ENCODE measurements around the gene PLPP3. TPM values are rescaled to one million over a fixed set of nuclear protein-coding genes. Genes with fewer than 3 reads are reported as not detected.

PLPP3 gene
- total and polyA plus RNA-seq, 2 experiments from 2014 or later: 41.9 to 61.9 TPM

DNA sequence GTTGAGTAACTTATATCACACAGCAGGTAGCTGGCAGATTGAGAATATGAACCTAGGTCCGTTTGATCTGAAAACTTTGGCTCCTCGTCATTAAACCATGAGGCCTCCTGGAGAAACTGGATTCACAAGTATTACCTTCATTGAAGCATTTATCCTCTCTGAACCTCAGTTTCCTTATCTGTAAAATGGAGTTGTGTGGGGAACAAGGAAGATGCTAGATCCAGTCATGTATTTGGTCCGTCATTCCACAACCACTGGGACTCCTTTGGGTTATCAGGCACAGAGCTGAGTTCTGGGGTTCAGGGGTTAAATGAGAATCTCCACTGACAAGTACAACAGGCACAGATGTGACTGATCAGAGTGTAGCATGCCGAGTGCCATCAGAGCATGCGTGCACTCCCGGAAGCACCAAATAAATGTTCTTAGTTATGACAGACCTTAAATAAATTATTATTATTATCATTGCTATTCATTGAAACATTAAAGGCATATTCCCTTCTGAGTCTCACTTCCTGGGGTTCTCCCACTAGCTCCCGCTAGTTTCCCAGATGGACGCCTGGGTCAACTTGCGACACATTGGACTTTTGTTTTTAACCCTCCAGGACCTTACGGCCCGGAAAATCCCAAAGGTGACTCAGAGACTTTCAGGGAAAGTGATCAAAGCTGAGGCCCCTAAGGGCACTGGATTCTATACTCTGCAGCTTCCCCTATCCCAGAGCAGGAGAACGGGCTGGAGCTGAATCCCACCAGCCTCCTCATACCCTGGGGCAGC lies 130.6 kb downstream of the PLPP3 start (continued):
- TF ChIP-seq CTCF (conservative IDR thresholded peaks at IDR 0.05; ENCODE audit: low read depth in 2 of 2) (no peak), ZNF114 (CRISPR knock-in tag; IDR thresholded peaks at IDR 0.05) (no peak)
- TF ChIP-seq, protein P1, sequence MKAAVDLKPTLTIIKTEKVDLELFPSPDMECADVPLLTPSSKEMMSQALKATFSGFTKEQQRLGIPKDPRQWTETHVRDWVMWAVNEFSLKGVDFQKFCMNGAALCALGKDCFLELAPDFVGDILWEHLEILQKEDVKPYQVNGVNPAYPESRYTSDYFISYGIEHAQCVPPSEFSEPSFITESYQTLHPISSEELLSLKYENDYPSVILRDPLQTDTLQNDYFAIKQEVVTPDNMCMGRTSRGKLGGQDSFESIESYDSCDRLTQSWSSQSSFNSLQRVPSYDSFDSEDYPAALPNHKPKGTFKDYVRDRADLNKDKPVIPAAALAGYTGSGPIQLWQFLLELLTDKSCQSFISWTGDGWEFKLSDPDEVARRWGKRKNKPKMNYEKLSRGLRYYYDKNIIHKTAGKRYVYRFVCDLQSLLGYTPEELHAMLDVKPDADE (IDR thresholded peaks at IDR 0.05): no peak

- no peaks in the 10 kb centered on the region for H3K79me2 ChIP-seq (replicated peaks; ENCODE audit: insufficient read depth)
- H3K27me3 Mint-ChIP-seq (ENCODE audit: insufficient read depth, low read depth, poor library complexity): peaks cover 2% of the 10 kb centered on the region
- ATAC-seq: no peak
- no peak for TF ChIP-seq CTCF (conservative IDR thresholded peaks at IDR 0.05; ENCODE audit: low read depth in 2 of 2)
- no peak for TF ChIP-seq JUNB (IDR thresholded peaks at IDR 0.05; ENCODE audit: unreplicated experiment)
- TF ChIP-seq CREB1 (CRISPR knock-in tag; IDR thresholded peaks at IDR 0.05; ENCODE audit: low read depth): no peak
- no peak for TF ChIP-seq EZH2phosphoT487 (IDR thresholded peaks at IDR 0.05; ENCODE audit: unreplicated experiment)
- TF ChIP-seq, protein P2, sequence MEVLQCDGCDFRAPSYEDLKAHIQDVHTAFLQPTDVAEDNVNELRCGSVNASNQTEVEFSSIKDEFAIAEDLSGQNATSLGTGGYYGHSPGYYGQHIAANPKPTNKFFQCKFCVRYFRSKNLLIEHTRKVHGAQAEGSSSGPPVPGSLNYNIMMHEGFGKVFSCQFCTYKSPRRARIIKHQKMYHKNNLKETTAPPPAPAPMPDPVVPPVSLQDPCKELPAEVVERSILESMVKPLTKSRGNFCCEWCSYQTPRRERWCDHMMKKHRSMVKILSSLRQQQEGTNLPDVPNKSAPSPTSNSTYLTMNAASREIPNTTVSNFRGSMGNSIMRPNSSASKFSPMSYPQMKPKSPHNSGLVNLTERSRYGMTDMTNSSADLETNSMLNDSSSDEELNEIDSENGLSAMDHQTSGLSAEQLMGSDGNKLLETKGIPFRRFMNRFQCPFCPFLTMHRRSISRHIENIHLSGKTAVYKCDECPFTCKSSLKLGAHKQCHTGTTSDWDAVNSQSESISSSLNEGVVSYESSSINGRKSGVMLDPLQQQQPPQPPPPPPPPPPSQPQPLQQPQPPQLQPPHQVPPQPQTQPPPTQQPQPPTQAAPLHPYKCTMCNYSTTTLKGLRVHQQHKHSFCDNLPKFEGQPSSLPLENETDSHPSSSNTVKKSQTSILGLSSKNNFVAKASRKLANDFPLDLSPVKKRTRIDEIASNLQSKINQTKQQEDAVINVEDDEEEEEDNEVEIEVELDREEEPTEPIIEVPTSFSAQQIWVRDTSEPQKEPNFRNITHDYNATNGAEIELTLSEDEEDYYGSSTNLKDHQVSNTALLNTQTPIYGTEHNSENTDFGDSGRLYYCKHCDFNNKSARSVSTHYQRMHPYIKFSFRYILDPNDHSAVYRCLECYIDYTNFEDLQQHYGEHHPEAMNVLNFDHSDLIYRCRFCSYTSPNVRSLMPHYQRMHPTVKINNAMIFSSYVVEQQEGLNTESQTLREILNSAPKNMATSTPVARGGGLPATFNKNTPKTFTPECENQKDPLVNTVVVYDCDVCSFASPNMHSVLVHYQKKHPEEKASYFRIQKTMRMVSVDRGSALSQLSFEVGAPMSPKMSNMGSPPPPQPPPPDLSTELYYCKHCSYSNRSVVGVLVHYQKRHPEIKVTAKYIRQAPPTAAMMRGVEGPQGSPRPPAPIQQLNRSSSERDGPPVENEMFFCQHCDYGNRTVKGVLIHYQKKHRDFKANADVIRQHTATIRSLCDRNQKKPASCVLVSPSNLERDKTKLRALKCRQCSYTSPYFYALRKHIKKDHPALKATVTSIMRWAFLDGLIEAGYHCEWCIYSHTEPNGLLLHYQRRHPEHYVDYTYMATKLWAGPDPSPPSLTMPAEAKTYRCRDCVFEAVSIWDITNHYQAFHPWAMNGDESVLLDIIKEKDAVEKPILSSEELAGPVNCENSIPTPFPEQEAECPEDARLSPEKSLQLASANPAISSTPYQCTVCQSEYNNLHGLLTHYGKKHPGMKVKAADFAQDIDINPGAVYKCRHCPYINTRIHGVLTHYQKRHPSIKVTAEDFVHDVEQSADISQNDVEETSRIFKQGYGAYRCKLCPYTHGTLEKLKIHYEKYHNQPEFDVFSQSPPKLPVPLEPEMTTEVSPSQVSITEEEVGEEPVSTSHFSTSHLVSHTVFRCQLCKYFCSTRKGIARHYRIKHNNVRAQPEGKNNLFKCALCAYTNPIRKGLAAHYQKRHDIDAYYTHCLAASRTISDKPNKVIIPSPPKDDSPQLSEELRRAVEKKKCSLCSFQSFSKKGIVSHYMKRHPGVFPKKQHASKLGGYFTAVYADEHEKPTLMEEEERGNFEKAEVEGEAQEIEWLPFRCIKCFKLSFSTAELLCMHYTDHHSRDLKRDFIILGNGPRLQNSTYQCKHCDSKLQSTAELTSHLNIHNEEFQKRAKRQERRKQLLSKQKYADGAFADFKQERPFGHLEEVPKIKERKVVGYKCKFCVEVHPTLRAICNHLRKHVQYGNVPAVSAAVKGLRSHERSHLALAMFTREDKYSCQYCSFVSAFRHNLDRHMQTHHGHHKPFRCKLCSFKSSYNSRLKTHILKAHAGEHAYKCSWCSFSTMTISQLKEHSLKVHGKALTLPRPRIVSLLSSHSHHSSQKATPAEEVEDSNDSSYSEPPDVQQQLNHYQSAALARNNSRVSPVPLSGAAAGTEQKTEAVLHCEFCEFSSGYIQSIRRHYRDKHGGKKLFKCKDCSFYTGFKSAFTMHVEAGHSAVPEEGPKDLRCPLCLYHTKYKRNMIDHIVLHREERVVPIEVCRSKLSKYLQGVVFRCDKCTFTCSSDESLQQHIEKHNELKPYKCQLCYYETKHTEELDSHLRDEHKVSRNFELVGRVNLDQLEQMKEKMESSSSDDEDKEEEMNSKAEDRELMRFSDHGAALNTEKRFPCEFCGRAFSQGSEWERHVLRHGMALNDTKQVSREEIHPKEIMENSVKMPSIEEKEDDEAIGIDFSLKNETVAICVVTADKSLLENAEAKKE (CRISPR knock-in tag; IDR thresholded peaks at IDR 0.05): no peak
- TF ChIP-seq, protein P1 (IDR thresholded peaks at IDR 0.05): no peak
Observed at GRCh38 chr1:56447823-56448222, 131.5 kb downstream of the PLPP3 start.

More at GRCh38 chr1:56447823-56448222, 131.5 kb downstream of the PLPP3 start:
- Histone ChIP-seq H3K4me1 (ENCODE audit: insufficient read depth) (peaks cover 20% of the 10 kb centered on the region), H2AFZ (no peak overlapping the region), H3K4me3 (no peak overlapping the region), H3K27me3 (ENCODE audit: insufficient read depth) (no peaks in the 10 kb centered on the region), H3F3A (replicated peaks; ENCODE audit: low read depth) (peaks cover 3% of the 10 kb centered on the region; the same call in 1 of the 2 replicates), H3K4me2 (no peak overlapping the region), H3K9me2 (ENCODE audit: insufficient read depth) (0 out of 2 replicates have a peak, but pooled peaks cover 4% of the 10 kb centered on the region), H4K20me1 (replicated peaks; ENCODE audit: insufficient read depth) (no peaks in the 10 kb centered on the region), H3K36me3 (ENCODE audit: insufficient read depth) (no peaks in the 10 kb centered on the region), H3K27ac (ENCODE audit: low read depth) (no peak overlapping the region)
- H3K36me3 Mint-ChIP-seq (ENCODE audit: low read depth): no peaks in the 10 kb centered on the region
- peaks cover 29% of the 10 kb centered on the region for H3K4me1 Mint-ChIP-seq
- no peak for DNase-seq (ENCODE audit: low spot score)
- no peak overlapping the region for H3K4me3 Mint-ChIP-seq
- H3K27ac Mint-ChIP-seq: no peak overlapping the region
- H3K9me3 Mint-ChIP-seq: no peaks in the 10 kb centered on the region
